Amniotic stem cell (primary cell): ENCODE results near the gene SP5.
"Not testable (repeated sequence)": the region's sequence is repeated elsewhere in the genome, so short reads cannot be mapped to it uniquely, and the experiment has no call there.

ENCODE experiments used
- DNase-seq: peaks from one replicate; lab custom pipeline; 2025; lab: John Stamatoyannopoulos, UW

SP5 gene

GRCh38 chr2:170711196-170711773 lies 3.9 kb upstream of the SP5 start:
- no peak for DNase-seq

GRCh38 chr2:170711774-170712652 lies 3.1 kb upstream of the SP5 start:
- no peak for DNase-seq

- DNase-seq, result no peak
These were observed 2.2 kb upstream of the SP5 start for GRCh38 chr2:170712653-170713542.

- DNase-seq, result no peak
These were observed 1.4 kb upstream of the SP5 start for GRCh38 chr2:170713543-170714380.

- no peak for DNase-seq
These were observed 616 bp upstream of the SP5 start for GRCh38 chr2:170714381-170715061.

- DNase-seq, result no peak
These were observed 1.0 kb downstream of the SP5 start for GRCh38 chr2:170715932-170716777.

GRCh38 chr2:170716851-170717598 lies 1.9 kb downstream of the SP5 start:
- no peak for DNase-seq

GRCh38 chr2:170717599-170717963 lies 2.4 kb downstream of the SP5 start:
- no peak for DNase-seq

GRCh38 chr2:170717991-170718589 lies 3.0 kb downstream of the SP5 start:
- no peak for DNase-seq

- no peak for DNase-seq
These were observed 4.7 kb downstream of the SP5 start for GRCh38 chr2:170719810-170720209.

GRCh38 chr2:170721678-170722077 lies 6.5 kb downstream of the SP5 start:
- no peak for DNase-seq

- no peak for DNase-seq
These were observed 7.2 kb downstream of the SP5 start for GRCh38 chr2:170722301-170722700.

GRCh38 chr2:170723446-170723958 lies 8.4 kb downstream of the SP5 start:
- no peak for DNase-seq

- DNase-seq, result no peak
These were observed 18.9 kb downstream of the SP5 start for GRCh38 chr2:170733798-170734600.

- not testable (repeated sequence) for DNase-seq
These were observed 19.5 kb downstream of the SP5 start for GRCh38 chr2:170734601-170735000.

- no peak for DNase-seq
These were observed 21.5 kb downstream of the SP5 start for GRCh38 chr2:170736628-170737027.

- no peak for DNase-seq
These were observed 22.3 kb downstream of the SP5 start for GRCh38 chr2:170737406-170737805.

- no peak for DNase-seq
These were observed 22.7 kb downstream of the SP5 start for GRCh38 chr2:170737821-170738220.
